HTERT RPE-1 (cell line): ENCODE data around the gene NDUFAF2.
"Not testable (repeated sequence)": the region's sequence is repeated elsewhere in the genome, so short reads cannot be mapped to it uniquely, and the experiment has no call there.

Experiments
- in situ Hi-C: fragments of 300-500 bp; cut with MboI; formaldehyde crosslinking; loops from 4 replicates; pipeline ENCODE4 v1.14.3; 2020; ENCODE audit warnings: low sequenced_read_pairs

Gene NDUFAF2

DNA sequence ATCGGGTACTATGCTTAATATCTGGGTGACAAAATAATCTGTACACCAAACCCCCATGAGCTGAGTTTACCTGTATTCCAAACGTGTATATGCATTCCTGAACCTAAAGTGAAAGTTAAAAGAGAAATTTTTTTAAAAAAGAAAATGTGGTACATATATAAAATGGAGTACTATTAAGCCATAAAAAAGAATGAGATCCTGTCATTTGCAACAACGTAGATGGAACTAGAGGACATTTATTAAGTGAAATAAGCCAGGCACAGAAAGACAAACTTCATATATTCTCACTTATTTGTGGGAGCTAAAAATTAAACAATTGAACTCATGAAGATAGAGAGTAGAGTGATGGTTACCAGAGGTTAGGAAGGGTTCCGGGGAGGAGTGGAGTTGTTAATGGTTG is 44.8 kb downstream of the NDUFAF2 start:
- in situ Hi-C loops: no loop called here

GRCh38 chr5:60992871-60993270 is 47.9 kb downstream of the NDUFAF2 start:
- in situ Hi-C loops: no loop called here

DNA sequence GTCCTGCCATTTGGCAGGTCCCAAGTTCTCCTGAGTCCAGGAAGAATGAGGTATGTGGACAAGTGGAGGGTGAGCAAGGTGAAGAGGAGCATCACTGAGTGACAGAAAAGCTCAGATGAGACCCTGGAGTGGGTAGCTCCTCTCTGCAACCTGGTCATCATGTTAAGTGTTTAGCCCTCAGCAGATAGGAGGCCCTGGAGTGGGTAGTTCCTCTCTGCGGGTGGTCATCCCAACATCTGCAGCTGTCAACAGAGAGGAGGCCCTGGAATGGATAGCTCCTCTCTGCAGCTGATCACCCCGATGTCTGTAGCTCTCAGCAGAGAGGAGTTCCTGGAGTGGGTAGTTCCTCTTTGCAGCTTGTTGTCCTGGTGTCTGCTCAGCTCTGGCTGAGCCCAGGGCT is 48.4 kb downstream of the NDUFAF2 start:
- in situ Hi-C loops: no loop called here

DNA sequence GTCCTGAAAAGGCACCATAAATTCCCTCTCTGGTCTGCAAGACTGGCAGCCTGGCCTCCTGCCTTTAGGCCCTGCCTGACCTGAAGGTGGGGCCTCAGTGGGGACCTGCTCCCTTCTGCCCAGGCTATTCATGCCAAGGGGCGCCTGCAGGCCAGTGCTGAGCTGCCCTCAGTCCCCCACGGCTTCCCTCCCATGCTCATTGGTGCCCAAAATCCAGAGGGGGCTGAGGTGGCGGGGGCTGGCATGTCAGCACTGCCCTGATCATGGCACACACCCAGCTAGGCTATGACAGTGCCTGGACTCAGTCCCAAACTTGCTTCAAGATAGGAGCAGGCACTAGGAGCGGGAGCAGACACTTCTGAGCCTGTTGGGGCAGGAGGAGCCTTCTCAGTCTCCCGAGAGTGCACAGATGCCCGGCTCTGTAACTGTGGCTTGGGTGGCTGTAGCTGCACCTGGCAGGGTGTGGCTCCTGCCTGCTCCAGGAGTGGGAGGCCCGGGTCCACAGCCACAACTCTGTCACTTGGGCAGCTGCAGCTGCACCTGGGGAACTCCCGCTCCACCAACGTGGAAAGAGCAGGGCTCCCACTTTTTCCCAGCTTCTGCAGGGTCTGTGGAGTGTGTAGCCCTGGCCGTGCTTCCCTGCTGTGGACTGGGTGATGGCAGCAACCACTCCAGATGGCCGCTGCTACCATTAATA is 49.0 kb downstream of the NDUFAF2 start:
- in situ Hi-C loops: no loop called here

DNA sequence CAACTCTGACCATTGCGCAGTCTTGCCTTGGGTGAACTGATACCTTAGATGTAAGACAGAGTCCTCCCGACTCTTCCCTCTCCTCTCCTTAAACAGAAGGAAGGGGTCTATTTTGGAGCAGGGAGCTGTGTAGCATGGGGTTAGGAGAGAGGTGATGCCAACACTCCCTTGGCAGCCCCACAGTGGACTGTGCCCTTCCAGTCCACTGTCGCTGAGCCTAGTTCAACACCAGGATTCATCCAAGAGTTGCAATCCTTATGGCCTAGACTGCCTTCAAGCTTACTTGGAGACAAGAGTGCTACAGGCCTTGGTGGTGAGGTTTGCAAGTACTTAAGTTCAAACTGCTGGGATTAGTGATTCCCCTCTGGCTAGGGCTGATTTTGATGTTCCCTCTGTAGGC is 51.4 kb downstream of the NDUFAF2 start:
- in situ Hi-C loops: no loop called here

- in situ Hi-C loops: no loop called here
Measured at GRCh38 chr5:60997721-60998120, 52.7 kb downstream of the NDUFAF2 start.

- in situ Hi-C loops: no loop called here
Measured at GRCh38 chr5:61000887-61001286, 55.9 kb downstream of the NDUFAF2 start.

DNA sequence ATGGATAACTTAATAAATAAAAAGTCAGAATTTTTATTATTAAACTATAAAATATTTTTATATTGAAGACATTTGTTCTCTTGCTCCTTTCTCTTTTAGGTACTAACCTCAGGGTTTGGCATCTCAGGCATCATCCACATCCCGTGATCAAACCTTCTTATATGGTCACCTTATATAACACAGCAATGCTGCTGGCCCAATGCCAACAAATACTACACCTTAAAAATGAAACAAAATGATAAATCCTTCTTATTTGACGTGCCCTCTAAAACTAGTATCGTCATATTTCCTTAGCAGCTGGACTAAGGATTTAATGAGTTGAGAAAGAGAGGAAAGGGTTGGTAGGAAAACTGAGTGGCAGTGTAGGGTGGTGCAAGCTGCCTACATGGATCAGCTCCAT is 56.6 kb downstream of the NDUFAF2 start:
- in situ Hi-C loops: no loop called here

- in situ Hi-C loops: no loop called here
Measured at GRCh38 chr5:61002611-61003355, 57.8 kb downstream of the NDUFAF2 start.

- in situ Hi-C loops: no loop called here
Measured at GRCh38 chr5:61004448-61004847, 59.4 kb downstream of the NDUFAF2 start.

GRCh38 chr5:61009907-61010306 is 64.9 kb downstream of the NDUFAF2 start:
- in situ Hi-C loops: no loop called here

- in situ Hi-C loops: no loop called here
Measured at GRCh38 chr5:61010467-61011454, 65.8 kb downstream of the NDUFAF2 start.

DNA sequence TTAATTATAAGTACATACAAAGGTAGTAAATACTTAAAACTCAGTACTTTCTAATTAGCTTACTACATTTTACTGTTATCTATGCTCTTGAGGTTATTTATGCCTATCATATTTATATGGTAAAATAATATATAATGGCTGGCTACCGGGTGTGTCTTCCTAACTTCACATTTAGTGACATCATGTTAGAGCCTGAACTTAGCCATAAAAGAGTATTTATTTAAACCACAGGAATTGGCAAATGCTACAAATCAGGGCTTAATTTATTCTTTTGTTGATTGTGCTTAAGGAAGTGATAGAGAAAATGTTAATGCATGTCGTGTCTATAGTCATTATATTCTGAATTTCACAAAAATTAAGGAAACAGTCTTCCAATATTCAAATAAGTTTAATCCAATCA is 73.1 kb downstream of the NDUFAF2 start:
- in situ Hi-C loops: no loop called here

GRCh38 chr5:61019642-61020041 is 74.6 kb downstream of the NDUFAF2 start:
- in situ Hi-C loops: no loop called here

DNA sequence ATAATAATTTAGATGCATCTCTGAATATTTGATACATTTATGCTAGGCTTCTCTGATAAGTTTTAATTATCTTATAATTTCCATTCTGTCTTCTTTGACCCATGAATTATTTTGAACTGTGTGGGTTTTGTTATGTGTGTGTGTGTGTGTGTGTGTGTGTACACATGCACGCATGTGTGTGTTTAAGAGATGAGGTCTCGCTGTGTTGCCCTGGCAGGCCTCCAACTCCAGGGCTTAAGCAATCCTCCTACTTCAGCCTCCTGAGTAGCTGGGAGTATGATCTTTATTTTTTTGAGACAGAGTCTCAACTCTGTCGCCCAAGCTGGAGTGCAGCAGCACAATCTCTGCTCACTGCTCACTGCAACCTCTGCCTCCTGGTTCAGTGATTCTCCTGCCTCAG is 75.4 kb downstream of the NDUFAF2 start:
- in situ Hi-C loops: no loop called here

DNA sequence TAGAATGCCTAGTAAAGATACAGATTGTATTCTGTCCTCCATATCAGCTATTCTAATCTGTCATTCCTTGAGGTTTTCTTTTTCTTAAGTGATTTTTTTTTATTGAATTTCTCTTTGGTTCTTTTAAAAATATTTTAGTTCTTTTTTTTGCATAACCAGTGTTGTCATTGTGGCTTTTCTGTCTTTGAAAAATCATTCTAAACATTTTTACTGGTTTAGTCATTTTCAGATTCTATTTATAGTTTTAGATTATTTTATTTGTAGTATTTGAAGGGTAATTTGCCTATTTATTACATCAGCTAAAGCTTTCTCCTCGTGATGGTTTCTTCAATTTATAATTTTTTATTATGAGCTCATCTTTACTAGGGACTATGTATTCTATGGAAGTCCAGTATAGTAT is 78.1 kb downstream of the NDUFAF2 start:
- in situ Hi-C loops: no loop called here

GRCh38 chr5:61026004-61026403 is 81.0 kb downstream of the NDUFAF2 start:
- in situ Hi-C loops: no loop called here

DNA sequence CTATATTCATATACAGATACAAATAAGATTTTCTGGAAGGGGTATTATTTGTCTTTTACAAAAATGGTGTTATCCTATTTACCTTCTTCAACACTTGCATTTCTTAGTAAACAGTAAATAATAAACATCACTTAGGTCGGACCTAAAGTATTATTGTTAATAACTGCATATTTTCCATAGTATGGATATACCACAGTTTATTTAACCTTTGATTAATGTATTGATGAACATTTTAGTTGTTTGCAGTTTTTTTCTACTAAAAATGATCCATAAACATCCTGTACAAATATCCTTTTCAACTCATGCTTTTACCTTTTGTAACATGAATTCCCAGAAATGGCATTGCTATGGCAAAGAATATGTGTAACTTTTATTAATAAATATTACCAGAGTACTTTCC is 83.4 kb downstream of the NDUFAF2 start:
- in situ Hi-C loops: no loop called here

DNA sequence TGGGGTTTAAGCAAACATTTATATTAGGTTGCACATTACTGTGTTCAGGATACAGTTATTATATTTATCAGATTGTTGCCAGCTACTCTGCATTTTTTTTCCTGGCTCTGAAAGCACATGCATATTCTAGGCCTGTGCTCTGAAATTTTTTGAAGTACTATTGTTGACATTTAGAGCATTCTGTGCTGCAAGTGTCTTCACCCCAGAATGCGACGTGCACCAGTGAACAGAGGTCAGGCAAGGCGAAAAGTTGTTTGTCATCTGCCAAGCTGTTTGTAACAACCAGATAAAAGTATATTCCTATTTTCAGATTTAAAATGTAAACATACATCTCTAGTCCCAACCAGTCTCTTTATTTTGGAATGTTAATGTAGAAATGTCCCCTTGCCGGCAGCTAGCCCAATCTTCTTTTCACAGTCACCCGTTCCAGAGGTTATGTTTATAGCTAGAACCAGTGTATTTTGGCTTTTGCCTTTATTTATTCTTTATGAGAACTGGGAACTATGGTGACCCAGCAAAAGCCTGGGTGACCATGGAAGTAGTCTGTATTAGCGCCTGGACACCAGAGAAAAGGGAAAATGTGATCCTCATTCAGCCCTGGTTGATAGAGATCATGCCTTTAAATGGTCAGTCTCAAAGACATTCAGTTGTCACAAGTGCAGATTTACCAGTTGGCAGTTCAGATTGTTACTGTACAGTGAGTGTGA is 84.6 kb downstream of the NDUFAF2 start:
- in situ Hi-C loops: no loop called here

DNA sequence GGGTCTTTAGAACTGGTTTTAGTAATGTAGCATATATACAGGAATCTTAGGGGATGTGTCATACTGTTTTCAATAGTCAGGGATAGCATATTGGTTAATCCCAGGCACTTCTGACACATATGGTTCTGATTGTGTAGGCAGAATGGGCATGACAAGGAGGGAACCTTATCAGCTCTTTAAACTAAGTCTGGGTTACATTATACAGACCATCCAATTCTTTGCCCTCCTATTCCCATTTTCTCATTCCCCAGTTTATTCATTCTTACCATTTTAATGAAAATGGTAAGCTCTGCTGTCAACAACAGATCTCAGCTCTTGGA is 85.1 kb downstream of the NDUFAF2 start:
- in situ Hi-C loops: no loop called here

DNA sequence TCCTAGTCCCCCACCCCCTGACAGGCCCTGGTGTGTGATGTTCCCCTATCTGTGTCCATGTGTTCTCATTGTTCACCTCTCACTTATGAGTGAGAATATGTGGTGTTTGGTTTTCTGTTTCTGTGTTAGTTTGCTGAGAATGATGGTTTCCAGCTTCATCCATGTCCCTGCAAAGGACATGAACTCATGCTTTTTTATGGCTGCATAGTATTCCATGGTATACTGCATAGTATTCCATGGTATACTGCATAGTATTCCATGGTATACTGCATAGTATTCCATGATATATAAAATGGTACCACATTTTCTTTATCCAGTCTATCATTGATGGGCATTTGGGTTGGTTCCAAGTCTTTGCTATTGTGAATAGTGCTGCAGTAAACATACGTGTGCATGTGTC is 86.3 kb downstream of the NDUFAF2 start:
- in situ Hi-C loops: not testable (repeated sequence)
